Thyroid gland (tissue), 4 donors: ENCODE measurements around the gene ATP4B. TPM values are rescaled to one million over a fixed set of nuclear protein-coding genes. Genes with fewer than 3 reads are reported as not detected.

Experiments used
- DNase-seq, 2 donors: peaks; one replicate each; pipeline ENCODE4 v3.0.0-alpha.2; 2019
- H3K27ac ChIP-seq, 3 donors: fragments of 200-600 bp; sonication (generic); 1 replicate in 2 of 3; 2 replicates in 1 of 3; pipeline ENCODE4 v1.5.1; 2016 to 2019; ENCODE audit warnings: mild to moderate bottlenecking in 1 of 3, moderate library complexity in 1 of 3
- H3K27me3 ChIP-seq: fragments of 200-600 bp; sonication (generic); one replicate; pipeline ENCODE4 v1.5.1; 2019
- H3K36me3 ChIP-seq, 2 donors: fragments of 200-600 bp; sonication (generic); one replicate each; pipeline ENCODE4 v1.5.1; 2016 to 2019
- H3K4me1 ChIP-seq, 2 donors: fragments of 200-600 bp; sonication (generic); one replicate each; pipeline ENCODE4 v1.5.1; 2017 to 2019
- H3K4me3 ChIP-seq, 3 donors: fragments of 200-600 bp; sonication (generic); replicated peaks in 1 of 3; 1 replicate in 2 of 3; 2 replicates in 1 of 3; pipeline ENCODE4 v1.5.1; 2016; ENCODE audit warnings: mild to moderate bottlenecking in 1 of 3
- H3K9me3 ChIP-seq: fragments of 200-600 bp; sonication (generic); one replicate; pipeline ENCODE4 v1.5.1; 2017
- CTCF ChIP-seq, 6 experiments: fragments of 200-600 bp in 3 of 6; fragments of 450-650 bp in 3 of 6; sonication (generic) in 3 of 6; IDR thresholded peaks; one replicate each; pipeline ENCODE4 v1.5.1; 2016 to 2019; ENCODE audit warnings: antibody characterized with exemption in 6 of 6, mild to moderate bottlenecking in 2 of 6, inconsistent platforms in 1 of 6, moderate library complexity in 1 of 6
- POLR2A ChIP-seq, 2 donors: fragments of 450-650 bp; IDR thresholded peaks; one replicate each; pipeline ENCODE4 v1.6.1; 2017; ENCODE audit warnings: antibody characterized with exemption in 2 of 2, mild to moderate bottlenecking in 2 of 2, moderate library complexity in 1 of 2
- WGBS, 2 donors: methylation state at CpG; one replicate each; pipeline ENCODE4 v1.1.5; 2017; 5-methylcytosine and 5-hydroxymethylcytosine counted together
- intact Hi-C: fragments of 100-400 bp; cut with DNase I; formaldehyde crosslinking; loops from one replicate; pipeline ENCODE4 v1.15.1; 2023
- total RNA-seq, 4 donors: library from RNA; depleted of rRNA; stranded (reverse); fragments of >200 nt; gene quantifications; one replicate each; pipeline ENCODE4 v1.2.3, GENCODE V29; 2016

Gene ATP4B
- total RNA-seq, 4 donors from 2014 or later: not detected

DNA sequence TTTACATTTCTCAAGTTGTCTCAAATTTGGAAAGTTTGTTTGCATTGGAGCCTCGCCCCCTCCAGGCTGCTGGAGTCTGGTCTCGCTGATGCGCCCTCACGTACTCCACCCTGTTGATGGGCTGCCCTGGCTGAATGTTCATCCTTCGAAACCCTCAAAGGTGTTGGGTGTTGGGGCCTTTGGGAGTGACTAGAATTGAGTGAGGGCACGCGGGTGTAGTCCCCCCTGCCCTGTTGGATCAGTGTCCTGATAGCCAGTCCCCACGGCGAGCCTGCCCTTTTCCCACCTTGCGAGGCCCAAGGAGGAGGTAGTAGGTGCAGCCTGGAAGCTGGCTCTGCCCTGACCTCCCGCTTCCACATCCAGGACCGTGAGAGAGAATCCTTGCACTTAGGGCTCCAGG lies 58.6 kb downstream of the ATP4B start:
- intact Hi-C loops: no loop called here
- Histone ChIP-seq H3K27ac (no peak overlapping the region), H3K4me3 (no peak overlapping the region), H3K36me3 (no peaks in the 10 kb centered on the region), H3K9me3 (no peaks in the 10 kb centered on the region), H3K4me1 (no peaks in the 10 kb centered on the region), H3K27me3 (no peaks in the 10 kb centered on the region)
- TF ChIP-seq POLR2A (IDR thresholded peaks at IDR 0.05) (no peak), CTCF (IDR thresholded peaks at IDR 0.05) (no peak)
- no peak for DNase-seq
- 96 to 99% methylated on average over 12 of the region's 12 CpGs for WGBS, 2 donors

Other genes starting within 250 kb of the ATP4B start
- 1 to 10 TPM in 2 of 4 donors, under 1 TPM in 2; 0.20 to 2.0 (median 1.0) TPM for gene ADPRHL1, start 204.7 kb downstream of the ATP4B start, total RNA-seq
- 10 to 100 TPM in 2 of 4 donors, 1 to 10 TPM in 2; 8.8 to 15.3 (median 10.4) TPM for gene DCUN1D2, start 167.5 kb downstream of the ATP4B start, total RNA-seq
- 10 to 100 TPM; 48.0 to 84.2 (median 53.9) TPM for gene TFDP1, start 73.4 kb downstream of the ATP4B start, total RNA-seq
- 10 to 100 TPM in 1 of 4 donors, 1 to 10 TPM in 3; 2.0 to 17.9 (median 2.7) TPM for gene GRK1, start 9.0 kb upstream of the ATP4B start, total RNA-seq
- 1 to 10 TPM; 6.1 to 9.2 (median 8.3) TPM for gene TMEM255B, start 101.0 kb upstream of the ATP4B start, total RNA-seq
- 100 to 1,000 TPM; 145 to 197 (median 173) TPM for gene GAS6, start 205.9 kb upstream of the ATP4B start, total RNA-seq